SKM-1 treated with dmso at 0.1 percent for 144 hours (cell line): ENCODE data around the gene NRCAM.

Experiments used
- DNase-seq: peaks from one replicate; lab custom pipeline; 2025; ENCODE audit not compliant: unreplicated experiment; lab: John Stamatoyannopoulos, UW

The NRCAM gene

GRCh38 chr7:108167460-108167859 lies 288.8 kb downstream of the NRCAM start:
- DNase-seq: no peak

- no peak for DNase-seq
Measured at GRCh38 chr7:108166687-108167086, 289.5 kb downstream of the NRCAM start.

DNA sequence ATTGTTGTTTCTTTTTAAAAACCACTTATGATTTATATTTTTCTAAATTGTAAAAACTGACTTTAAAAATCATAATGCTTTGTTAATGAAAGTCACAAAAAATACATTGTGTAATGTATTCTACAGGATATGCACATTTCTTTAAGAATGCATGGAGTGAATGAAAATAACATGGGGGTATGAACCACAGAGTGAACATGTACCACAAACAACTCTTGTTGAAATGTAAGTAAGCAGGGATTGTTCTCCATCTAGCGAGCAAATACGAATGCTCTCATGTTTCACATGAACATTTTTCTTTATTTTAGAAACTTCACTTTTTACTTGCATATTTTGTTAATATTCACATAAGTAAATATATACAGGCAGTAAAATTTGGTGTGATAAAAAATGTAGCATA lies 290.5 kb downstream of the NRCAM start:
- DNase-seq: no peak

DNA sequence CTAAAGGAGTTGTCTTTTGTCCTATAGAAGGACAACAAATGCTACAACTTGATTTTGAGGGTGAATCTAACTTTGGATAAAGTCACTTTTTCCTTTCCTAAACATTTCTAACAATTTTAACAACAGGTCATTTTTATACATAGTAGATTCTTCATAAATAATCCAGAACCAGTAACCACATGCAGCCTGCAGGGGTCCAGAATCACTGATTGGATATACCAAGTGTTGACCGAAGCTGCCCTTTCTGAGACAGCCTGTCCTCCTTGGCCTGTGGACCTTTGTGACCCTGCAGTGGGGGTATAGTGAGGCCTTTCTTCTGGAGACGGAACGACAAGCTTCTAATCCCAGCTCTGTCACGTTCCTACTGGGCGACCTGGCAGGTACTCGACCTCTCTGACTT lies 291.3 kb downstream of the NRCAM start:
- DNase-seq: no peak

DNA sequence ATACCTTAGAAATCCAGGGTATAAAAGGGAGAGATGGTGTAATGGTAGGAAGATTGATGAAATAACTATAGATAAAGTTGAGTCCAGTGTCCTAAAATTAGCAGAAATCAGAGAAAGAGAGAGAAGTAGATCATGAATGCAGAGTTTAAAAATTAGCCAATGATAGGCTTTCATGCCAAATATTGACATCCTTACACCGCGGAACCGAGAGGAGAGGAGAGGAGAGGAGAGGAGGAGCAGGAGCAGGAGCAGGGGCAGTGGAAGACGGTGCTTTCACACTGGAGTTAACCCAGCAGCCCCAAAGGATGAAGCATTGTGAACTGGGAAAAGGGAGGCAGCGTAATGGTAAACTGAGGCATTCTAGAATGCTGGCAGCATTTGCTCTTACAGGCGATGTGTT lies 291.9 kb downstream of the NRCAM start:
- DNase-seq: no peak

DNA sequence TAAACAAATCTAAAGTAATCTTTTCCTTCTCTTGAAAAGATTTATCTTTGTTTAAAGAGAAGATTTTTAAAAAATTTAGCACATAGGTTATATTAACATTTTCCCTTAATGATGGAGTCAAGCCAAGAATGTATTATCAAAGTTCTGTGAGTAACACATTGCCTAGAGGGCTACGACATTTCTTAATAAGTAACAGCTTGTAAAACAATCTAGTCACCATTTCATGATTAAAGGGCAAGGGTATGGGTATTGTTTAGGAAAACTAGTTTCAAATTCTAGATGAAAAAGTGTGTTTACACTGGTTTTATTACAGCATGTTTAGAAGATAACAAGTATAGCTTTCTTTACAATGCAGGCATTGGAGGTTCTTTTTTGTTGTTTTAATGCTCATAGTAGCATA lies 297.5 kb downstream of the NRCAM start:
- DNase-seq: no peak

GRCh38 chr7:108157606-108158335 lies 298.5 kb downstream of the NRCAM start:
- DNase-seq: no peak

GRCh38 chr7:108156897-108157605 lies 299.2 kb downstream of the NRCAM start:
- no peak for DNase-seq

DNA sequence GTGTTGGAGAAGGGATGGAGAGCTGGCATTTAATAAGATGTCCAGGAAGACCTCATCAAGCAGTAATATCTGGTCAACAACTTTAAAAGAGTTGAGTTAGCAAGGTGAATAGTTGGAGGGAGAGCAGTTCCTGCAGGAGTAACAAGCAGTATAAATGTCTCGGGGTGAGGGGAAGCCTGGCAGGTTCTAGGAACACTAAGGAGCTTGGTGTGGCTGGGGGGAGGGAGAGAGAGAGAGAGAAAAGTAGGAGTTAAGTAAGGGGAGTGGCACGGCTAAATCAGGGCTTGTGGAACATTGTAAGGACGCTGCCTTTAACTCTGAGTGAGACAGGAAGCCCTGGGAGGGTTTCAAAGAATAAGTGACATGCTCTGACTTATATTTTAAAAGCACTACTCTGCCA lies 304.0 kb downstream of the NRCAM start:
- no peak for DNase-seq

GRCh38 chr7:108149908-108150307 lies 306.3 kb downstream of the NRCAM start:
- DNase-seq: no peak

DNA sequence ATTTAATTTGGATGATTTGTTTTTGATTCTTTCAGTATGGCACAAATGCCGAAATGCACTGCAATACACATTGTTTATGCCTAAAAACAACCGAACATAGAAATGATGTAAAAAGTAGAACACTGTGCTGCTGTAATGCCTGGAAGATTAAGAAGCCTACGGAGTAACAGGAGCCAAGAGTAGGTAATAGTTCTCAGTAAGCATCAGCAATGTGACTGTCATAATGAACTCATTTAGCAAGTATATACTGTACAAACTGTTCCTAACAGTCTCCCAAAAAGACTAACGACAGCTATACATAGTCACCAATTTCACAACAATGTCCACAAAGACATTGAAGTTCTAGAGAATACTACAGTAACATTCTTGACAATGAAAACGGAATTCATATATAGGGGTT lies 307.1 kb downstream of the NRCAM start:
- no peak for DNase-seq

DNA sequence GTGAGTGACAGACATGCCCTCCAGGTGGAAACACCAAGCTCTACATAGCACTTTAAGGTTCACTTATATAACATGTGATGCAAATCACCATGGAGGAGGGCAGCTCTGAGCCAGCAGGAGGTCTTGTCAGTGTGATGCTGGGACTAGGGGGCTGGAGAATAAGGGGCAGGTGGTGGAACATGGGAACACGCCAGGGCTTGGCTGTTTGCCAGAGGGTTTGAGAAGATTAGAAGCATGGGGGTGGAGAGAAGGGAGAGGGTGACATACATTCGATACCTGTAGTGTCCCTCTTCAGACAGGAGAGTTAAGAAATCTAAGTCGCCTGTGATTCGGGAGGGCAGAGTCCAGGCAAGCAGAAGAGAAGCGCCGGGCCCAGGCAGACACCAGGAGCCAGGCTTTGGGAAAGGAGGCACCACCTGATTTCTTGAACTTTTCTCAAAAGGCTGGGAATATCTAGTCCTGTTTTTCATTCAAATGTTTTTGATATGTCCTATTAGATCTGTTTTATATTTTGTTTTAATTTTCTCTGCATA lies 309.1 kb downstream of the NRCAM start:
- no peak for DNase-seq

GRCh38 chr7:108146070-108146842 lies 310.0 kb downstream of the NRCAM start:
- DNase-seq: peak; percentile 59

GRCh38 chr7:108145401-108145800 lies 310.8 kb downstream of the NRCAM start:
- no peak for DNase-seq

GRCh38 chr7:108144931-108145330 lies 311.3 kb downstream of the NRCAM start:
- DNase-seq: no peak

- DNase-seq: no peak
Measured at GRCh38 chr7:108143658-108144420, 312.4 kb downstream of the NRCAM start.

DNA sequence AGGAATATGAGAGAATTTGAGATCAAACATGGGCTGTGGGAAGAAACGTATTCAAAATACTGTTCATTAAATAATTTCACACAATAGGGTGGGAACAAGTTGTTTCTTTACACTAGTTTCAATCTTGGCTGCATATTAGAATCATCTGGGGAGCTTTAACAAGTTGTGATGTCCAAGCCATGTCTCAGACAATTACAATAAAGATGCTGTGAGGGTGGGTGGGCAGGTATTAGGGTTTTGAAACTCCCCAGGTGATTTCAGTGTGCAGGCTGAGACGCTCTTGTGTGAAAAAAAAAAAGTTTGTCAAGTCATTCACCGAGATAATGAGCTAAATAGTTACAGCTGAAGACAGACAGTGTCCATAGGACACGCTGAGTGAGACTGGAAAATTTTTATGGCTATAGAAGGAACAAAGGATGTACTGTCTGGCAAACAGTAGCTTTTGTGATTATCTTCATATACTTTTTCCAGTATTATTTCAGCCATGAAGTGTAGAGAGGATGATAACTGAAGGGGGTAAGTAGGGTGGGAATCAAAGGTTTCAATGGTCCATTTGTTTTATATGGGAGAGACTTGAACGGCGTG lies 313.5 kb downstream of the NRCAM start:
- no peak for DNase-seq

GRCh38 chr7:108142180-108142579 lies 314.1 kb downstream of the NRCAM start:
- DNase-seq: no peak

DNA sequence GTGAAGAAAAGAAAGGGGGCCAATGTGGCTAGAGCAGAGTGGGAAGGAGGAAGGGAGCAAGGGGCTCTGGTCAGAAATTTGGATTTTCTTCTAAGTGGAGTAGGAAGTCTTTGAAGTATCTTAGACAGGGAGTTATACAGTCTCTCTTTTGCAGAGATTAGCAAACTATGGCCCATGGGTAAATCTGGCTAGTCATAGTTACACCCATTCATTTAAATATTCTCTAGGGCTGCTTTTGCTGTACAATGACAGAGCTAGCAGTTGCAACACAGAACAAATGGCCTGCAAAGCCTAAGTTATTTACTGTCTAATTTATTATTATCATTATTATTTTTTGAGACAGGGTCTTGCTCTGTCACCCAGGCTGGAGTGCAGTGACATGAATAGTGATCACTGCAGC lies 315.6 kb downstream of the NRCAM start:
- DNase-seq: no peak

GRCh38 chr7:108138911-108139310 lies 317.3 kb downstream of the NRCAM start:
- DNase-seq: no peak

DNA sequence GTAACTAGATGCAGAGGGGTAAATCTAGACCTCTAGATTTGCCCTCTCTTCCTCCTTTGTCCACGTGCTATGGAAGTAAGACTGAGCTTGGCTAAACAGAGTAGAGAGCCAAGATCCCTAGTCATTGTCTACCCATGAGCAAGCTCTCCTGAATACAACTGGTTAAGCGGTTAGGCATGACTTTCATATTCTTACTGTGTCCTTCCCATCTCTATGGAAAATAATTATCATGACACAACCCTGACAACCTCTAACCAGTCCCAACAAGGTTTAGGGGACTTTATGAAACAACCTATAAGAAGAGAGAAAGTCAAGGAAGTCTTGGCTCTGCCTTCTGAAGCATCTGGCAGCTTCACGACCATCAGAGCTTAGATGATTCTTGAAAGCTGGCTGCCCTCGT lies 318.2 kb downstream of the NRCAM start:
- DNase-seq: no peak
